Activated CD8-positive, alpha-beta memory T cell treated with anti-CD3 and anti-CD28 coated beads for 36 hours (primary cell): ENCODE measurements around the gene KRT84. TPM values are rescaled to one million over a fixed set of nuclear protein-coding genes. Genes with fewer than 3 reads are reported as not detected.

Experiments used
- CTCF ChIA-PET: fragments of 350-600 bp; sonication (Branson Sonifier 250); formaldehyde crosslinking; loops from one replicate; lab custom pipeline; 2021; ENCODE audit warnings: antibody characterized with exemption; lab: Charles Lee
- POLR2A ChIA-PET: fragments of 350-600 bp; sonication (Branson Sonifier 250); formaldehyde crosslinking; loops from one replicate; lab custom pipeline; 2021; ENCODE audit warnings: antibody characterized with exemption; lab: Charles Lee
- total RNA-seq, 2 experiments: library from RNA; stranded (reverse); gene quantifications; one replicate each; pipeline ENCODE4 v1.2.3, GENCODE V29; 2021

Gene KRT84
- total RNA-seq, 2 experiments from 2014 or later, result not detected

DNA sequence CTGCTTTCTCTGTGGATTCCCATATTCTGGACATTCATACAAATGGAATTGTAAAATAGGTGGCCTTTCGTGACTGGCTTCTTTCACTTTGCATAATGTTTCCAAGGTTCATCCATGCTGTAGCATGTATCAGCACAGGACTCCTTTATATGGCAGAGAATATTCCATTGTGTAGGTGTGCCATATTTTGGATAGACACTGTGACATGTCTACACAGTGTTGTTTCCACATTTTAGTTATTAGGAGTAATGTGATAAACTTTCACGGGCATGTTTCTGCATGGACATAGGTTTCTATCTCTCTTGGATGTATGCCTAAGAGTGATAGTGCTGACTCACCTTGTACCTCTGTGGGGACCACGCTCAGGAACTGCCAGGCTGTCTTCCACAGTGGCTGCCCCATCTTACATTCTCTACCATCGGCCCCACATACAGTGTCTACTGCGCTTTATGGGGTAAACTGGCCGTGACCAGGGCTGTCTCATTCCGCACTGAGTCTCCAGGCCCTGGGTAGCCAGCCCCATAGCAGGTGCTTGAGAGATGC lies 7.1 kb upstream of the KRT84 start:
- ChIA-PET CTCF (no interaction called here), POLR2A (no interaction called here)

GRCh38 chr12:52391618-52392002 lies 6.2 kb upstream of the KRT84 start:
- CTCF ChIA-PET, result interaction anchor here (0.6 kb wide), 1 partner anchor 268 kb away, joined by 4 read pairs; no protein-coding TSS in a partner anchor
- POLR2A ChIA-PET, result no interaction called here

- ChIA-PET POLR2A (no interaction called here), CTCF (no interaction called here)
Observed at GRCh38 chr12:52390739-52391617, 5.5 kb upstream of the KRT84 start.

- ChIA-PET POLR2A (no interaction called here), CTCF (no interaction called here)
Observed at GRCh38 chr12:52389313-52390207, 4.1 kb upstream of the KRT84 start.

DNA sequence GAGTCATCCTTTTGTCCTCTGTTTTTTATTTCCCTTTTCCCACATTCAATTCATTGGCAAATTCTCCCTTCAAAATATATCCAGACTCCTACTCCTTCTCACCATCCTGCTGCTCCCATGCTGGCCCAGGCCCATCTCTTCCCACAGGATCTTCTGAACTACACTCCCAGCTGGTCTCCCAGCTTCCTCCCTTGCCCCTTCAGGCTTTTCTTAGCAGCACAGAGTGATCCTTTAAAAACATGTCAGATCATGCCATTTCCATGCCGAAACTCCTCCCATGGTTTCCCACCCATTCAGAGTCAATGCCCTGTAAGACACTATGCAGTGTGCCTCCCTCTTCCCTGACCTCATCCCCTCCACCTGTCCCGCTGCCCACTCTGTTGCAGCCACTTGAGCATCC lies 2.4 kb upstream of the KRT84 start:
- CTCF ChIA-PET, result no interaction called here
- POLR2A ChIA-PET, result no interaction called here

DNA sequence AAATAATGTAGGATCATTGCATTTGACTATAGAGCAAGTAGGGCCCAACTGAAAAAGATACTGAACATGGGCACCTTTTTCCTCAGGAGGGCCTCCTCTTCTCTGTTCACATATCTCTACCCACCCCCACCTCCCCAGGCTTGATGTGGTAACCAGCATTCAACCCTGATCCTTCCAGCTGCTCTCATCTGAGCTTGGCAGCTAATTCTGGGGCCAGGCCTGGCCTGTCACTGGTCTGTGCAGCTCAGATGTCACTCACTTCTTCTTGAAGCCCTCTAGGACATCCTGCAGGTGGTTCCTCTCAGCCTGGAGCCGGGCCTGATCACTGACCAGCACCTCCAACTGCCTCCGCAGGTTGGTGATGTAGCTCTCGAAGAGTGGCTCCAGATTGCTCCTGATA lies 2.1 kb downstream of the KRT84 start:
- ChIA-PET POLR2A (no interaction called here), CTCF (no interaction called here)

DNA sequence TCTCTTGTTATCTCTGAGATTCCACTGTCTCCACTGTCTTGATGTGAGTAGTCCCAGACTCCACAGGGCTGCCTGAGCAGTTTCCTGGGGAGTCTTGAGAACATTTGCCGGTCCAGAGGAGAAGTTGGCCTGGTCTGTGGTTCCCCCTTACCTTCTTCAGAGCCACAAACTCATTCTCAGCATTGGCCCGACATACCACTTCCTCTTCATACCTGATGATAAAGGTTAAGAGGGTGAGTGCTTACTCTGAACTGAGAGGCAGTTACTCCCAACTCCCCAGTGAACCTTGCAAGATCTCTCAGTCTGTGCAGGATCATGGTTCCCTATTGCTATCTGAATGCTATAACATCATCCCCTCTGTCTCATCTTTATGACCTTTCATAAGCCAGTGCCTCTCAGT lies 2.6 kb downstream of the KRT84 start:
- CTCF ChIA-PET, result no interaction called here
- POLR2A ChIA-PET, result no interaction called here

DNA sequence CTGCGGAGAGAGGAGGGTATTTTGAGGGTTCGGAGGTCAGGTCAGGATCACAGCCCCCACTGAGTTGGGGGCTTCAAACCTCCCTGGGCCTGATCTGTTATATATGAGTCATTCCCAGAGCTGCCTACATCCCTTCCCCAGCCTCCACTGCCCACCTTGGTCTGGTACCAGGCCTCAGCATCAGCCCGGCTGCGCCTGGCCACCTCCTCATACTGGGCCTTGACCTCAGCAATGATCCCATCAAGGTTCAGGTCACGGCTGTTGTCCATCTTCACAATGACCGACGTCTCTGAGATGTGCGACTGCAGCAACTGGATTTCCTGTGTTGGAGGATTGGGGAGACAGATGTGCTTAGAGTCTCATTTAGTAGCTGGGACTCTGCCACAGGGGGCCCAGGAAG lies 4.2 kb downstream of the KRT84 start:
- CTCF ChIA-PET, result no interaction called here
- POLR2A ChIA-PET, result no interaction called here

DNA sequence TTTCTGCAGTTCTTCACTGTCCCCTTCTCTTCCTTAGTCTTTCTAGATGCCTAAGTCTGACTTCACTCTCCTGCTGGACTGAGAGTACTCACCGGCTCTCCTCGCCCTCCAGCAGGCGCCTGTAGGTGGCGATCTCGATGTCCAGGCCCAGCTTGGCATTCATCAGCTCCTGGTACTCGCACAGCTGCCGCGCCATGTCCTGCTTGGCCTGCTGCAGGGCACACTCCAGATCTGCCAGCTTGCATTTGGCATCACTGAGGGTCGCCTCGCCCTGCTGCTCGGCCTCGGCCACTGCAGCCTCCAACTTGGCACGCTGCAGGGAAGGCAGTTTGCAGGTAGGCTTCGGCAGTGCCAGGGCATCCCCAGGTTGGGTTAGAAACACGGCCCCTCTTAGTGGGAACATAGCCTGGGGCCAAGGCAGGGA lies 5.2 kb downstream of the KRT84 start:
- ChIA-PET CTCF (interaction anchor here (0.9 kb wide), 1 partner anchor 499 kb away, joined by 3 read pairs; no protein-coding TSS in a partner anchor), POLR2A (no interaction called here)

GRCh38 chr12:52379536-52379935 lies 5.9 kb downstream of the KRT84 start:
- ChIA-PET POLR2A (no interaction called here), CTCF (interaction anchor here (0.5 kb wide), 1 partner anchor 102 kb away, joined by 3 read pairs; no protein-coding TSS in a partner anchor)

DNA sequence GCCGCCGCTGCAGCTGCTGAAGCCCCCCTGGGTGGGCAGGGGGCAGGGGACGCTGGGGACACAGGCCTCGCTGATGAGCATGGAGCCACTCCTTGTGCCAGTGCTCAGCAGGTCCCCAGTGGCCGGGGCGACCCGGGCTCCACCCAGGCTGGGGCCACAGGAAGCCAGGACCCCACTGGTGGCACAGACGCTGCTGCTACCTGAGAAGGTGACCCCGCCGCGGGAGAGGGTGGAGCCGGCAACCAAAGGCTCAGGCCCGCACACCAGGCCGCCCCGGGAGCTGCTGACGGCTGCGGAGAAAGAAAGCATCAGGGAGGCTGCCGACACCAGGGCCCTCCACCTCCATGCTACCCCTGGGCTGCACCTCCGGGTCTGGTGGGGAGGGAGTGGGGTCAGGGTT lies 7.4 kb downstream of the KRT84 start:
- ChIA-PET CTCF (no interaction called here), POLR2A (no interaction called here)

GRCh38 chr12:52377266-52377665 lies 8.2 kb downstream of the KRT84 start:
- CTCF ChIA-PET, result no interaction called here
- POLR2A ChIA-PET, result no interaction called here

GRCh38 chr12:52372216-52373154 lies 13.0 kb downstream of the KRT84 start:
- POLR2A ChIA-PET, result no interaction called here
- CTCF ChIA-PET, result interaction anchor here (1.0 to 2.1 kb wide), 5 partner anchors 14 to 507 kb away, joined by 3 to 7 read pairs (median 4); no protein-coding TSS in a partner anchor

DNA sequence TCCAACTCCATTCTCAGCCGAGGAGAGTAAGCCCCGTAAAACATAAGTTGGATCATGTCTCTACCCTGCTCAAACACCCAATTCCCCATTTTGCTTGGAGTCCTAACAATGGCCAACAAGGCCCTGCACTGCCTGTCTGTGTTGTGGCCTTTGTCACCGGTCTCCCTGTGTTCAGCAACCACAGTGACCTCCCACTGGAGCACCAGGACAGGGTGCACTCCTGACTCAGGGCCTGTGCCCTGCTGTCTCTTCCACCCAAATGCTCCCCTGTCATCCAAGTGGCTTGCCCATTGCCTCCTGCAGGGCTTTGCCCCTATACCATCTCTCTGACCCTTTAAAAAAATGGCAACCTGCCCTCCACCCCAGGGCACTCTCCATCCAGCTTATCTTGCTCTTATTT lies 13.7 kb downstream of the KRT84 start:
- ChIA-PET POLR2A (no interaction called here), CTCF (interaction anchor here (1.4 to 2.1 kb wide), 2 partner anchors 44 to 508 kb away, joined by 4 to 7 read pairs; no protein-coding TSS in a partner anchor)

DNA sequence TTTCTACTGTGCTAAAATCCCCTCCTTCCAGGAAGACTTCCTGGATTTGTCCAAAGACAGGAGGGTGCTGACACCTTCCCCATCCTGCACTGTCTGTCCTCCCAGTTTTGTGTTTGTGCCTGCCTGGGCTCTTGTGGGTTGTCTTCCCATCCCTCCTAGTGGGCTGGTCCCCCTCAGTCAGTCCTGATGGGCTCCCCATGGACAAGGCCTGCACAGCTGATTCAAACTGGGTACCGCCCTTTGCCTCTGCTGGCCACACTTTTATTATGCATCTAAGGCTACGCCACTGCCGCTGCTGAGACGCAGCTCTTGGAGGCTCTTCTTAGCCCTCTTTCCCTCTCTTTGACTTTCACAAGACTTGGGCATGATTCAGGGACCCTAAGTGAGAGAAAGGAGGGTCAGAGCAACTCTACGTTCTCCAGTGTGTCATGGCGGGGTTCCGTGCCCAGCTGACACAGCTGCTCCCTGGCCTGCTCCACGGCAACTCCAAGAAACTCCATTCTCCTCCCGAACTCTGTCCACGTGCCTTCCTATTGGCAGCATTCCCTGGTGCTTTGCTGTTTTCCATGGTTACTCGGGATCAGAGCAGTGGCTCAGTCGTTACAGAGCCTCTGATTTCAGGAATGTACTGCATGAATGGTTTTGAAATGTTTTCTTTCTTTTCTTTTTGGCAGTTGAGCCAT lies 14.4 kb downstream of the KRT84 start:
- ChIA-PET CTCF (no interaction called here), POLR2A (no interaction called here)

- ChIA-PET CTCF (no interaction called here), POLR2A (no interaction called here)
Observed at GRCh38 chr12:52369809-52370208, 15.6 kb downstream of the KRT84 start.

GRCh38 chr12:52369211-52369610 lies 16.2 kb downstream of the KRT84 start:
- CTCF ChIA-PET, result no interaction called here
- POLR2A ChIA-PET, result no interaction called here

GRCh38 chr12:52368508-52368907 lies 16.9 kb downstream of the KRT84 start:
- CTCF ChIA-PET, result no interaction called here

More at GRCh38 chr12:52368508-52368907, 16.9 kb downstream of the KRT84 start:
- POLR2A ChIA-PET, result no interaction called here
